Chondrocyte (in vitro differentiated cells): ENCODE measurements around the gene RHBDD3. TPM values are rescaled to one million over a fixed set of nuclear protein-coding genes. Genes with fewer than 3 reads are reported as not detected.

Experiments used
- DNase-seq: peaks from one replicate; pipeline ENCODE4 v3.0.0; 2021; ENCODE audit warnings: mixed read lengths, low spot score
- H3K27ac Mint-ChIP-seq: one replicate; pipeline ENCODE4 v1.8.0; 2021; ENCODE audit warnings: mild to moderate bottlenecking, moderate library complexity, mixed read lengths; ENCODE audit not compliant: unreplicated experiment
- H3K27me3 Mint-ChIP-seq: 2 replicates; pipeline ENCODE4 v1.8.0; 2021; ENCODE audit warnings: low read depth, mixed read lengths
- H3K36me3 Mint-ChIP-seq: 2 replicates; pipeline ENCODE4 v1.8.0; 2021; ENCODE audit warnings: low read depth, mixed read lengths
- H3K4me1 Mint-ChIP-seq: 2 replicates; pipeline ENCODE4 v1.8.0; 2021; ENCODE audit warnings: low read depth, mild to moderate bottlenecking, mixed read lengths
- H3K4me3 Mint-ChIP-seq: one replicate; pipeline ENCODE4 v1.8.0; 2021; ENCODE audit warnings: mild to moderate bottlenecking, moderate library complexity, mixed read lengths; ENCODE audit not compliant: unreplicated experiment
- H3K9me3 Mint-ChIP-seq: 2 replicates; pipeline ENCODE4 v1.8.0; 2021; ENCODE audit warnings: low read depth, mixed read lengths
- total RNA-seq: library from RNA; stranded (reverse); gene quantifications from 3 replicates; pipeline ENCODE4 v1.2.1, GENCODE V29; 2021
- TF ChIP-seq, protein P1 (sequence below): fragments of 200-600 bp; sonication (generic); IDR thresholded peaks from 2 replicates; pipeline ENCODE4 v1.5.0; 2021; ENCODE audit warnings: antibody characterized with exemption, mild to moderate bottlenecking, moderate library complexity

Gene RHBDD3
- total RNA-seq, 1 donor from 2014 or later = 29.5 TPM

DNA sequence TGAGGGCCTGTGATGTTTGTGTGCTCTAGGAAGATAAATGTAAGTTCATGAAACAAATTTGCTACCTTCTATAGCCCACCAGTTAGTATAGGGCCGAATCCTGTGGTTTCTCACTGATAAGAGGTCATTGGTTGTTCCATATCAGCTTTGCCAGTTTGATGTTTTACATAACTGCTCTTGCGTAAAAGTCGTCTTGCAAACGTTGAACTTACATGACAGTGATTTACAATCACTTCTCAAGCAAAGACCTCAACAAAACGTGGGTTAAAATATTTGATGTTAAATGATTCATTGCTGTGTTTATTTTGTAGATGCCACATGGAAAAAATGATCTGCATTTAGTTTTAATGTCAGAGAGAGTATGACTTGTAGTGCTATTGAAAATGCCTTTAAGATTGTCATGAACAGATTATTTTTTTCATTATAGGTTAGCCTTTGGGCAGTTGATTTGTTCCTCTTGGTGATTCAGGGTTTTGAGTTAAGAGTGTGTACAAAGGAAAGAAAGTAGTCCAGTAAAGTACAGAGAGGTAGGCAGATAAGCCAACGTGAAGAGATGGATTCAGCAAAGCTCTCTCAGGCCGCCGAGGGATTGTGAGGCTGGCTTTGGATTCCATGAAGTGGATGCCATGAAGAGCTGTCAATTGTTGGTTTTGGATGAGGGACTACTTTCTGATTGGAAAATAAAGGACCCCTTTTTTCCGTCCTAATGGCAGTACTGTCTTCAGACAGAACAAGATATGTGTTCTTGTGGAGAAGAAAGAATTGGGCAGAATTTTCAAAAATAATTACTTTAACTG is 2.9 kb upstream of the RHBDD3 start:
- H3K27ac Mint-ChIP-seq = peak overlapping the region; percentile 85
- H3K4me3 Mint-ChIP-seq = peak overlapping the region; percentile 88
- peaks cover 26% of the 10 kb centered on the region for H3K36me3 Mint-ChIP-seq
- no peaks in the 10 kb centered on the region for H3K9me3 Mint-ChIP-seq
- peaks cover 71% of the 10 kb centered on the region for H3K4me1 Mint-ChIP-seq
- TF ChIP-seq, protein P1, sequence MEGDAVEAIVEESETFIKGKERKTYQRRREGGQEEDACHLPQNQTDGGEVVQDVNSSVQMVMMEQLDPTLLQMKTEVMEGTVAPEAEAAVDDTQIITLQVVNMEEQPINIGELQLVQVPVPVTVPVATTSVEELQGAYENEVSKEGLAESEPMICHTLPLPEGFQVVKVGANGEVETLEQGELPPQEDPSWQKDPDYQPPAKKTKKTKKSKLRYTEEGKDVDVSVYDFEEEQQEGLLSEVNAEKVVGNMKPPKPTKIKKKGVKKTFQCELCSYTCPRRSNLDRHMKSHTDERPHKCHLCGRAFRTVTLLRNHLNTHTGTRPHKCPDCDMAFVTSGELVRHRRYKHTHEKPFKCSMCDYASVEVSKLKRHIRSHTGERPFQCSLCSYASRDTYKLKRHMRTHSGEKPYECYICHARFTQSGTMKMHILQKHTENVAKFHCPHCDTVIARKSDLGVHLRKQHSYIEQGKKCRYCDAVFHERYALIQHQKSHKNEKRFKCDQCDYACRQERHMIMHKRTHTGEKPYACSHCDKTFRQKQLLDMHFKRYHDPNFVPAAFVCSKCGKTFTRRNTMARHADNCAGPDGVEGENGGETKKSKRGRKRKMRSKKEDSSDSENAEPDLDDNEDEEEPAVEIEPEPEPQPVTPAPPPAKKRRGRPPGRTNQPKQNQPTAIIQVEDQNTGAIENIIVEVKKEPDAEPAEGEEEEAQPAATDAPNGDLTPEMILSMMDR = no peak
- no peak for DNase-seq
- H3K27me3 Mint-ChIP-seq = no peaks in the 10 kb centered on the region

DNA sequence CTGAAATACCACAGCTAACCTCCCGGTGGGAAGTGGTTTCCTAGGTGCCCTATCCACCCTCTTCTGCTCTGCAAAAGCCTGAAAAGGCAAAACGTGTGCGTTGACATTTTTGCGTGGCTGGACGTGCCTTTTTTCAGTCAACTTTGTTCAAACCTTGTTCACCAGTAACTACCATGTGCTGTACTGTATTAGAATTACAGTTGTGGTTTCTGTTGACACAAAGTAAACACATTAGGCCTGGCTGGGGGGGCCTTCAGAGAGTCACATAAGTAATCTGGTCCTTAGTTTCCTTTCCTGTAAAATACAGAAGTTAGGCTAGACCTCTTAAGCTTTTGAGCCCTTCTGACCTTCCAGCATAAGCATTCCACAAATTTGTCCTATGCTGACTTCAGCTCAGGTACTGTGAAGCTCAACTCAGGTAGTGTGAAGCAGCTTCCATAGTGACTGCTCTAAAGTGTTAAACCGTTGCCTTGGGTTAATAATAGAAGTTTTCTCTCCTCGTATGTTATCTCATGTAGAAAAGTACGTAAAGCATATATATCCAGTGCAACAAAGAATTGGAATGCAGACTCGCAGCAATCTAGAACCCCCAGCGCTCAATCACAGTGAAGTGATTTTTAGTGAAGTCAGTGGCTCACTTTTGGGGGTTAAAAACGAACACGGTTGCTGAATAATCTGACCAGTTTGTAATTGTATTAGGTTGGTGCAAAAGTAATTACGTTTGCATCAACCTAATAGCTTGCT is 2.1 kb upstream of the RHBDD3 start:
- no peaks in the 10 kb centered on the region for H3K9me3 Mint-ChIP-seq
- H3K4me1 Mint-ChIP-seq = peaks cover 66% of the 10 kb centered on the region
- H3K36me3 Mint-ChIP-seq = peaks cover 26% of the 10 kb centered on the region
- H3K27ac Mint-ChIP-seq = peak overlapping the region; percentile 95
- DNase-seq = no peak
- H3K27me3 Mint-ChIP-seq = no peaks in the 10 kb centered on the region
- TF ChIP-seq, protein P1 = no peak
- H3K4me3 Mint-ChIP-seq = peak overlapping the region; percentile 88

DNA sequence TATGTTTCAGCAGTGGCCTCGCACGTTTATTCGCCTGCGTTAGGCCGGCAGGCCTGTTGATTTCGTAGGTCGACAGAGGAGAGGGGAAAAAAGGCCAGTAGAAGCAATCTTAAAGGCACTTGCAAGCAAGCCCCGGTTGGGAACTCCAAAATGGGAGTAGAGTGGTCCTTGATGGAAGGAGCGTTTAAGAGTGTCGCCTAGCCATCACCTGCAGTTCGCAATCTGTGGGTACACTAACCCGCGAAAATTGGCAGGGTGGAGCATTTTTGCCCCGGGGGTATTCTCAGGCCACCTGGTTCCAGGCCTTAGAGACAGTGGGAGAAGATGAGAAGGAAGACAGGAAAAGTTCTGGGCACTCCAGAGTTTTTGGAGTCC is 1.4 kb upstream of the RHBDD3 start:
- peak; percentile 8 for DNase-seq
- H3K36me3 Mint-ChIP-seq = peaks cover 23% of the 10 kb centered on the region
- TF ChIP-seq, protein P1 = no peak
- H3K9me3 Mint-ChIP-seq = no peaks in the 10 kb centered on the region
- H3K27me3 Mint-ChIP-seq = no peaks in the 10 kb centered on the region
- H3K27ac Mint-ChIP-seq = peak overlapping the region; percentile 95
- H3K4me3 Mint-ChIP-seq = peak overlapping the region; percentile 88
- H3K4me1 Mint-ChIP-seq = peaks cover 63% of the 10 kb centered on the region

DNA sequence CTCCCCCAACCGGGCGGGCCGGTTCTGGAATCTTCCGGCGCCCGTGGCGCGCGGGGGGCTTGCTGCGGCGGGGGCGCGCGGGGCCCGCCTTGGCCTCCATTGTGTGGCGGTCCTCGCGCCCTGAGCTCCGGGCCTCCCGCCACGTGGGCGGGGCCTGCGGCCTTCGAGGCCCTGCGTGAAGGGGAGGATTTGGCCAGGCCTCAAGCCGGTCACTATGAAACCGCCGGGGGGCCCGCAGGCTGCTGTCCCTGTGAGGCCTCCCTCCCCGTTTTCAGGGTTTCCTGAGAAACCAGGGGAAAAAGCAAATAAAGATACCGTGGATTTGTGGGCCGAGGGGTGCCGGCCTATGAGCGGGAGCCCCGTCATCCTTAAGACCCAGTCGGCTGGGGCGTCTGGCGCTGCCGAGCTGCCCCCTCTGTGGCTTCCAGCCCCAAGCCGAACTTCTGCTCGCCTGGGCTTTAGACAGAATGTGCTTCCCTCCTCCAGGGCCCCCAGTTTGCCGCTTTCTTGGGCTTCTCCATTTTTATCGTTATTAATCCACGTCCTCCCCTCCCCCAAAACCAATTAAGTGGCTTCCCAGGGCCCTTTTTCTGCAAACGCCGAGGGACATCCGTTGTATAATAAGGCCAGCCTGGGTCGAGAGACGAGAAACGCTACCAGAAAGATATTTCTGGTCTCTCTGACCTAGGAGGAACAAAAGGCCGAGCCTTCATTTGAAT is 889 bp upstream of the RHBDD3 start:
- Mint-ChIP-seq H3K9me3 (no peaks in the 10 kb centered on the region), H3K4me1 (peaks cover 61% of the 10 kb centered on the region), H3K36me3 (peaks cover 20% of the 10 kb centered on the region), H3K4me3 (peak overlapping the region; percentile 88), H3K27ac (peak overlapping the region; percentile 100), H3K27me3 (no peaks in the 10 kb centered on the region)
- TF ChIP-seq, protein P1 = peak; percentile 9
- peak; percentile 78 for DNase-seq

DNA sequence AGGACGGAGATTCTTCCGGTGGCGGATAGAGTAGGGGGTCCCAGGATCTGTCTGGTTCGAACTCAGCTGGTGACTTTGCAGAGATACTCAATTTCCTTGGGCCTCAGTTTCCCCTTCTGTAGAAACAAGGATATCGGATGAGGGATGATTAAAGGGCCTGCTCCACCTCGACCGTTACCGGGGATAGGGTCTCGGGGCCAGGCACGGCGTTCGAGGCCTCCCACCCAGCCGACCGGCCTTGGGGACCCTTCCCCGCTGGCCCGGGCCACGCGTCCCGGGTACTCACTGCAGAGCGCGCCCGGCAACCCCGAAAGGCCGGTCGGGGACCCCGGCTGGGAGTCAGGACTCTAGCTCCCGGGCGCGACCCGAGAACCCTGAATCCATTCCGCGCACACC is 321 bp downstream of the RHBDD3 start:
- Mint-ChIP-seq H3K4me1 (peaks cover 50% of the 10 kb centered on the region), H3K27ac (peak overlapping the region; percentile 100)
- TF ChIP-seq, protein P1 = no peak

More for the DNA sequence above, 321 bp downstream of the RHBDD3 start:
- Mint-ChIP-seq H3K27me3 (no peaks in the 10 kb centered on the region), H3K4me3 (peak overlapping the region; percentile 88), H3K9me3 (no peaks in the 10 kb centered on the region), H3K36me3 (peaks cover 11% of the 10 kb centered on the region)
- DNase-seq = no peak
